GM12878 (cell line): ENCODE results near the gene CTNNBL1. TPM values are rescaled to one million over a fixed set of nuclear protein-coding genes. Genes with fewer than 3 reads are reported as not detected.
A peak's percentile ranks its signal among the peaks of the same experiment; 100 is the strongest.
"Not testable (repeated sequence)": the region's sequence is repeated elsewhere in the genome, so short reads cannot be mapped to it uniquely, and the experiment has no call there.

ENCODE experiments used
- ATAC-seq: fragments of 200-7000 bp; cut with Tn5 transposase; 3 replicates; pipeline ENCODE4 v1.9.1; 2020; ENCODE audit warnings: mild to moderate bottlenecking, moderate library complexity
- BruUV-seq: library from RNA; stranded (reverse); fragments of 400-500 nt; replicated peaks from 2 replicates; lab custom pipeline; 2021; lab: Mats Ljungman, UMichigan
- CTCF ChIA-PET: fragments of 300-600 bp; sonication (Branson Sonifier 250); formaldehyde crosslinking; extraction: SDS; loops from one replicate; lab custom pipeline; 2021; ENCODE audit warnings: inconsistent platforms; lab: Yijun Ruan, JAX
- POLR2A ChIA-PET: fragments of 350-600 bp; formaldehyde crosslinking; extraction: SDS; loops from one replicate; lab custom pipeline; 2021; ENCODE audit warnings: inconsistent platforms; lab: Charles Lee
- RAD21 ChIA-PET: fragments of 300-600 bp; sonication (Branson Sonifier 250); formaldehyde crosslinking; loops from one replicate; lab custom pipeline; 2023; ENCODE audit warnings: antibody characterized with exemption; ENCODE audit not compliant: unreplicated experiment; lab: Charles Lee
- SMC1A ChIA-PET: fragments of 300-600 bp; sonication (Branson Sonifier 250); formaldehyde crosslinking; loops from one replicate; lab custom pipeline; 2023; ENCODE audit not compliant: unreplicated experiment, uncharacterized antibody; lab: Charles Lee
- DNase-seq: peaks from one replicate; pipeline ENCODE4 v3.0.0-alpha.2; 2011; ENCODE audit warnings: low read depth, low spot score
- FAIRE-seq: peaks from 3 replicates; lab custom pipeline; 2011; peaks lifted over from hg19 to GRCh38; lab: Jason Lieb, UNC
- H2AFZ ChIP-seq: 2 replicates; pipeline ENCODE4 v1.6.0; 2011; ENCODE audit warnings: low read depth, low read length, control low read depth; ENCODE audit not compliant: control insufficient read depth
- H3K27ac ChIP-seq: 2 replicates; pipeline ENCODE4 v1.5.1; 2011; ENCODE audit warnings: control low read depth; ENCODE audit not compliant: control insufficient read depth, insufficient read depth
- H3K27me3 ChIP-seq, 2 experiments: replicated peaks in 1 of 2; 2 replicates each; pipeline versions ENCODE4 v1.6.0 to v1.6.1; 2011; ENCODE audit warnings: low read length in 1 of 2; ENCODE audit not compliant: control insufficient read depth in 2 of 2, insufficient read depth in 2 of 2
- H3K36me3 ChIP-seq, 2 experiments: 2 replicates each; pipeline ENCODE4 v1.5.1; 2011; ENCODE audit warnings: low read length in 1 of 2; ENCODE audit not compliant: control insufficient read depth in 2 of 2, insufficient read depth in 2 of 2
- H3K4me1 ChIP-seq: 2 replicates; pipeline ENCODE4 v1.6.1; 2011; ENCODE audit warnings: mild to moderate bottlenecking, low read length, moderate library complexity, mixed read lengths; ENCODE audit not compliant: control insufficient read depth, insufficient read depth
- H3K4me2 ChIP-seq: 2 replicates; pipeline ENCODE4 v1.6.0; 2011; ENCODE audit warnings: control low read depth; ENCODE audit not compliant: control insufficient read depth, insufficient read depth
- H3K4me3 ChIP-seq: fragments of 200-600 bp; sonication (generic); 2 replicates; pipeline ENCODE4 v1.5.1; 2016
- H3K79me2 ChIP-seq: 2 replicates; pipeline ENCODE4 v1.6.0; 2011; ENCODE audit warnings: low read length; ENCODE audit not compliant: control insufficient read depth, insufficient read depth
- H3K9ac ChIP-seq: 2 replicates; pipeline ENCODE4 v1.8.0; 2011; ENCODE audit warnings: low read length, control low read depth, mixed read lengths; ENCODE audit not compliant: control insufficient read depth, insufficient read depth
- H3K9me3 ChIP-seq: replicated peaks from 3 replicates; pipeline ENCODE4 v1.5.1; 2011; ENCODE audit warnings: mild to moderate bottlenecking, low read length; ENCODE audit not compliant: control insufficient read depth, insufficient read depth
- H4K20me1 ChIP-seq: 2 replicates; pipeline ENCODE4 v1.6.0; 2011; ENCODE audit not compliant: control insufficient read depth, insufficient read depth
- RUNX3 ChIP-seq: IDR thresholded peaks from 2 replicates; pipeline ENCODE4 v1.6.1; 2012; ENCODE audit warnings: low read length, inconsistent platforms
- ZNF217 ChIP-seq: fragments of 450-650 bp; IDR thresholded peaks from 2 replicates; pipeline ENCODE4 v1.6.1; 2017; ENCODE audit warnings: antibody characterized with exemption, mild to moderate bottlenecking
- WGBS: methylation state at CpG from one replicate; pipeline ENCODE4 v1.1.6; 2016; ENCODE audit warnings: low lambda C conversion rate; ENCODE audit not compliant: insufficient replicate concordance, insufficient coverage; ENCODE audit errors: missing lambda C conversion rate; 5-methylcytosine and 5-hydroxymethylcytosine counted together
- in situ Hi-C: fragments of 300-500 bp; cut with MboI; formaldehyde crosslinking; loops from 9 replicates; pipeline ENCODE4 v1.14.3; 2018; ENCODE audit warnings: mixed read lengths
- intact Hi-C: fragments of 100-400 bp; cut with micrococcal nuclease; formaldehyde crosslinking; loops from one replicate; pipeline ENCODE4 v1.14.2; 2022; ENCODE audit not compliant: unreplicated experiment
- polyA plus RNA-seq, 11 experiments: library from polyadenylated mRNA; depleted of rRNA in 4 of 11; unstranded in 6 of 11; stranded (reverse) in 5 of 11; fragments of >200 nt; fragmentation: Nextera tagmentation in 4 of 11; fragmentation: Illumina TruSeq in 1 of 11; extraction: Ambion mirVana in 4 of 11; extraction: Trizol in 1 of 11; gene quantifications; 1 replicate in 1 of 11; 2 replicates in 10 of 11; pipeline versions ENCODE4 v1.2.1 to v1.2.3, GENCODE V29; 2011 to 2016; ENCODE audit warnings: inconsistent platforms in 2 of 11, missing spikeins in 2 of 11, low read depth in 1 of 11
- total RNA-seq, 4 experiments: library from RNA; depleted of rRNA in 3 of 4; stranded (reverse); fragments of >200 nt in 3 of 4; fragmentation: Illumina TruSeq in 1 of 4; extraction: Trizol in 1 of 4; gene quantifications; 2 replicates each; pipeline versions ENCODE4 v1.2.1 to v1.2.3, GENCODE V29; 2013 to 2021

The CTNNBL1 gene
- total and polyA plus RNA-seq, 10 of the 15 experiments (the other 5 are each of a cell fraction or from before 2014, with no cell fraction given), result 43.1 to 102 (median 67.8) TPM

GRCh38 chr20:37853823-37854375 is 160.1 kb downstream of the CTNNBL1 start:
- no TSS peak for BruUV-seq
- peak overlapping the region; percentile 57 for H3K27ac ChIP-seq
- ChIA-PET CTCF (no interaction called here), POLR2A (no interaction called here), RAD21 (interaction anchor here (1.0 kb wide), 1 partner anchor 30 kb away, joined by 3 read pairs; no protein-coding TSS in a partner anchor), SMC1A (interaction anchor here (0.8 kb wide), 2 partner anchors 141 to 163 kb away, joined by 3 read pairs; no protein-coding TSS in a partner anchor)
- intact Hi-C loops, result no loop called here
- ATAC-seq (peak; percentile 79), FAIRE-seq (peak; percentile 56), DNase-seq (peak; percentile 41)
- in situ Hi-C loops, result no loop called here
- no peaks in the 10 kb centered on the region for H3K79me2 ChIP-seq
- peaks cover 36% of the 10 kb centered on the region for H3K4me1 ChIP-seq
- no peak overlapping the region for H3K9ac ChIP-seq
- no peak overlapping the region for H3K4me3 ChIP-seq
- no peaks in the 10 kb centered on the region for H3K27me3 ChIP-seq
- H3K9me3 ChIP-seq, result no peaks in the 10 kb centered on the region
- H3K4me2 ChIP-seq, result peak overlapping the region; percentile 80
- no peak overlapping the region for H2AFZ ChIP-seq
- 0% methylated on average over 2 of the region's 2 CpGs for WGBS
- TF ChIP-seq RUNX3 (0 out of 2 replicates have a peak, but pooled peaks have one; percentile 20), ZNF217 (no peak)
- H3K36me3 ChIP-seq, result peaks cover 2 to 5% of the 10 kb centered on the region in 2 experiments
- no peaks in the 10 kb centered on the region for H4K20me1 ChIP-seq

GRCh38 chr20:37856034-37856433 is 162.2 kb downstream of the CTNNBL1 start:
- DNase-seq, intact Hi-C loops, ATAC-seq, BruUV-seq, H3K4me2 ChIP-seq, H3K27ac ChIP-seq, FAIRE-seq, H3K27me3 ChIP-seq, in situ Hi-C loops, H3K79me2 ChIP-seq, H2AFZ ChIP-seq, H3K9ac ChIP-seq, H4K20me1 ChIP-seq, RAD21 ChIA-PET, H3K4me3 ChIP-seq, CTCF ChIA-PET, POLR2A ChIA-PET, H3K9me3 ChIP-seq, H3K36me3 ChIP-seq: not testable (repeated sequence)
- 98% methylated on average over 5 of the region's 5 CpGs for WGBS
- H3K4me1 ChIP-seq, result peaks cover 31% of the 10 kb centered on the region
- SMC1A ChIA-PET, result interaction anchor here (0.6 kb wide), 1 partner anchor 94 kb away, joined by 3 read pairs; no protein-coding TSS in a partner anchor
